ENCODE results near the gene EVI2B. TPM values are rescaled to one million over a fixed set of nuclear protein-coding genes. Genes with fewer than 3 reads are reported as not detected.

The EVI2B gene
- total RNA-seq, 1 experiment from 2014 or later = 0.20 TPM

DNA sequence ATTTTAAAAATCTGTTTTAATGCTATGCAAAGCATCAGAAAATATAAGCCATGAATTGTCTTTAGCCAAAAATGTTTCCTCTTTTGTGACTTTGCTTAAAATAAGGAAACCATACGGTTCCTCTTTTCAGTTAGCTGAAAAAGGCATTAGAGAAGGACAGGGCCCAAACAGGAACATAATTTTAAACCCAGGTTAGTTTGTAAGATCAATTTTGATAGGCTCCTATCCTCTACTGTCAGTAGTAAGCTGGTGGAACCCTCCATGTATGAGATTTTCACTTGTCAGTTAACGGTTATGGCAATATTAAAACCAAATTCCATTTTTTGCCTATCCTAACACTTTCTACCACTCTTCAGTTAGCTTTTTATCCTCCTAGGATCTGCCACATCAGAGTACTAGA, 4.3 kb downstream of the EVI2B start:
- H2AFZ ChIP-seq (ENCODE audit: low read depth, low read length, poor library complexity, severe bottlenecking) = no peak overlapping the region
- no peaks in the 10 kb centered on the region for H3K79me2 ChIP-seq (ENCODE audit: insufficient read depth, low read length)
- ATAC-seq (no peak), DNase-seq (ENCODE audit: low read depth, low spot score) (no peak)
- ChIA-PET CTCF (no interaction called here), RAD21 (ENCODE audit: low non-redundant PET in 1 of 2, low total read pairs in 2 of 2, uncharacterized antibody in 2 of 2, unreplicated experiment in 2 of 2) (no interaction called here), POLR2A (no interaction called here)
- no peaks in the 10 kb centered on the region for H3K4me1 ChIP-seq (ENCODE audit: control insufficient read depth in 1 of 2, insufficient read depth in 2 of 2, low read length in 2 of 2)
- no peak overlapping the region for H3K4me3 ChIP-seq (replicated peaks in 1 of 2; ENCODE audit: low read depth in 1 of 2, low read length in 2 of 2)
- TF ChIP-seq POLR2AphosphoS5 (IDR thresholded peaks at IDR 0.05; ENCODE audit: low read depth, low read length) = no peak
- no peak for TF ChIP-seq EZH2phosphoT487 (IDR thresholded peaks at IDR 0.05; ENCODE audit: borderline replicate concordance)
- TF ChIP-seq JUND (IDR thresholded peaks at IDR 0.05) = no peak
- no peak for TF ChIP-seq POLR2A (IDR thresholded peaks at IDR 0.05; ENCODE audit: borderline replicate concordance, extremely low read depth, insufficient read depth, insufficient read length)
- no peak for TF ChIP-seq CBX3 (IDR thresholded peaks at IDR 0.05; ENCODE audit: low read depth)
- H3K27me3 ChIP-seq (ENCODE audit: insufficient read depth, low read length) = no peaks in the 10 kb centered on the region
- BruUV-seq (replicated peaks) = no TSS peak
- H3K27ac ChIP-seq (ENCODE audit: low read depth, low read length) = no peak overlapping the region
- H3K9me3 ChIP-seq (ENCODE audit: control insufficient read depth in 1 of 2, insufficient read depth in 1 of 2, low read depth in 1 of 2, low read length in 2 of 2) = no peaks in the 10 kb centered on the region
- H3K4me2 ChIP-seq (ENCODE audit: low read length) = no peak overlapping the region
- no peaks in the 10 kb centered on the region for H3K9me2 ChIP-seq (ENCODE audit: insufficient read depth)
- H3K36me3 ChIP-seq (ENCODE audit: control insufficient read depth in 1 of 2, insufficient read depth in 2 of 2, low read length in 2 of 2) = no peaks in the 10 kb centered on the region; a peak in 1 of 4 replicates
- intact Hi-C loops (cut with micrococcal nuclease) = no loop called here
- no peak overlapping the region for H3K9ac ChIP-seq (ENCODE audit: low read length)
- H4K20me1 ChIP-seq (ENCODE audit: insufficient read depth) = no peaks in the 10 kb centered on the region

DNA sequence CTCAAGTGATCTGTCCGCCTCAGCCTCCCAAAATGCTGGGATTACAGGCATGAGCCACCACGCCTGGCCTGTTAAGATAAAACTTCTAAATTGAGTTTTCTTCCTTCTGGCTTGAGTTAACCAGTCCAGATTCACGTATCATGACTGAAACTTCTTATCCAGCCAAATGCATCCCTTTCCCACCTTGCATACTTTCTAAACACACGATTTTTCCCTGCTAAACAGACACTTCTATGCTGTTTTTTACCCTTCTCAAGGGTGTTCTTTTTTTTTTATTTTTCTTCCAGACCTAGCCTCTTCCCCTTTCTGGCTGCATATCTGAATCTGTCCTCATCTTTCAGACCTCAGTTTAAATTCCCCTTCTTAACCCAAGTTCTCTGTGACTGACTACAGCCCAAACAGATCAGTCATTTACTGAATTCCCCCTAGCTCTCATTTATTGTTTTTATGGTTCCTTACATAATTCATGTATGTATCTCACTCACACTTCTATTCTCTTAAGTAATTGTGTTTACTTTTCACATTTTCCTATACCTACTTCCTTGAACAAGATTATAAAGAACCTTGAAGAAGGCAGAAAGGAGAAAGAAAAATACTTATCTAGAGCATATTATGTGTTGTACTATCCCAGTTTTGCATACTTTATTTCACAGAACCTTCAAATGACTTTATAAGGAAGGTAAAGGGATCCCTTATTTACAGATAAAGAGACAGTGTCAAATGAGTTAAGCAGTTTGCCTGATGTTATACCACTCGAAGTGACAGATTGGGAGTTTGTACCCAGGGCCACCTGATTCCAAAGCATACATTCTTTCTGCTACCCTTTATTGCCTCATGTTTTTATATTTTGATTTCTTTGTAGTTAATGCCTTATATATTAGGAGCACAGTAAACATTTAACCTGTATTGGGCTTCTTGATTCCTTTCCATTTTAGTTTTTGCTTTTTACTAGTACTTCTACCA, 5.2 kb downstream of the EVI2B start:
- Histone ChIP-seq H3K9ac (ENCODE audit: low read length) (no peak overlapping the region), H3K4me2 (ENCODE audit: low read length) (no peak overlapping the region), H3K27ac (ENCODE audit: low read depth, low read length) (no peak overlapping the region), H3K79me2 (ENCODE audit: insufficient read depth, low read length) (no peaks in the 10 kb centered on the region), H3K27me3 (ENCODE audit: insufficient read depth, low read length) (no peaks in the 10 kb centered on the region), H3K36me3 (ENCODE audit: control insufficient read depth in 1 of 2, insufficient read depth in 2 of 2, low read length in 2 of 2) (no peaks in the 10 kb centered on the region; a peak in 1 of 4 replicates), H3K4me1 (ENCODE audit: control insufficient read depth in 1 of 2, insufficient read depth in 2 of 2, low read length in 2 of 2) (no peaks in the 10 kb centered on the region), H3K9me2 (ENCODE audit: insufficient read depth) (no peaks in the 10 kb centered on the region), H2AFZ (ENCODE audit: low read depth, low read length, poor library complexity, severe bottlenecking) (no peak overlapping the region), H3K9me3 (ENCODE audit: control insufficient read depth in 1 of 2, insufficient read depth in 1 of 2, low read depth in 1 of 2, low read length in 2 of 2) (no peaks in the 10 kb centered on the region), H3K4me3 (replicated peaks in 1 of 2; ENCODE audit: low read depth in 1 of 2, low read length in 2 of 2) (no peak overlapping the region), H4K20me1 (ENCODE audit: insufficient read depth) (no peaks in the 10 kb centered on the region)
- no TSS peak for BruUV-seq (replicated peaks)
- CTCF ChIA-PET = no interaction called here
- intact Hi-C loops (cut with micrococcal nuclease) = no loop called here
- DNase-seq (ENCODE audit: low read depth, low spot score) (no peak), ATAC-seq (no peak)
- POLR2A ChIA-PET = no interaction called here
- RAD21 ChIA-PET (ENCODE audit: low non-redundant PET in 1 of 2, low total read pairs in 2 of 2, uncharacterized antibody in 2 of 2, unreplicated experiment in 2 of 2) = no interaction called here
- TF ChIP-seq JUND (IDR thresholded peaks at IDR 0.05) (no peak), SIN3A (IDR thresholded peaks at IDR 0.05; ENCODE audit: low read depth) (no peak), EGR1 (IDR thresholded peaks at IDR 0.05; ENCODE audit: low read depth) (no peak), CBX3 (IDR thresholded peaks at IDR 0.05; ENCODE audit: low read depth) (no peak), YY1 (IDR thresholded peaks at IDR 0.05; ENCODE audit: extremely low read depth, insufficient replicate concordance, low read depth, low read length) (no peak)
- TF ChIP-seq, protein P1, sequence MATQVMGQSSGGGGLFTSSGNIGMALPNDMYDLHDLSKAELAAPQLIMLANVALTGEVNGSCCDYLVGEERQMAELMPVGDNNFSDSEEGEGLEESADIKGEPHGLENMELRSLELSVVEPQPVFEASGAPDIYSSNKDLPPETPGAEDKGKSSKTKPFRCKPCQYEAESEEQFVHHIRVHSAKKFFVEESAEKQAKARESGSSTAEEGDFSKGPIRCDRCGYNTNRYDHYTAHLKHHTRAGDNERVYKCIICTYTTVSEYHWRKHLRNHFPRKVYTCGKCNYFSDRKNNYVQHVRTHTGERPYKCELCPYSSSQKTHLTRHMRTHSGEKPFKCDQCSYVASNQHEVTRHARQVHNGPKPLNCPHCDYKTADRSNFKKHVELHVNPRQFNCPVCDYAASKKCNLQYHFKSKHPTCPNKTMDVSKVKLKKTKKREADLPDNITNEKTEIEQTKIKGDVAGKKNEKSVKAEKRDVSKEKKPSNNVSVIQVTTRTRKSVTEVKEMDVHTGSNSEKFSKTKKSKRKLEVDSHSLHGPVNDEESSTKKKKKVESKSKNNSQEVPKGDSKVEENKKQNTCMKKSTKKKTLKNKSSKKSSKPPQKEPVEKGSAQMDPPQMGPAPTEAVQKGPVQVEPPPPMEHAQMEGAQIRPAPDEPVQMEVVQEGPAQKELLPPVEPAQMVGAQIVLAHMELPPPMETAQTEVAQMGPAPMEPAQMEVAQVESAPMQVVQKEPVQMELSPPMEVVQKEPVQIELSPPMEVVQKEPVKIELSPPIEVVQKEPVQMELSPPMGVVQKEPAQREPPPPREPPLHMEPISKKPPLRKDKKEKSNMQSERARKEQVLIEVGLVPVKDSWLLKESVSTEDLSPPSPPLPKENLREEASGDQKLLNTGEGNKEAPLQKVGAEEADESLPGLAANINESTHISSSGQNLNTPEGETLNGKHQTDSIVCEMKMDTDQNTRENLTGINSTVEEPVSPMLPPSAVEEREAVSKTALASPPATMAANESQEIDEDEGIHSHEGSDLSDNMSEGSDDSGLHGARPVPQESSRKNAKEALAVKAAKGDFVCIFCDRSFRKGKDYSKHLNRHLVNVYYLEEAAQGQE (IDR thresholded peaks at IDR 0.05; ENCODE audit: low read depth) = no peak
- TF ChIP-seq, protein P2, sequence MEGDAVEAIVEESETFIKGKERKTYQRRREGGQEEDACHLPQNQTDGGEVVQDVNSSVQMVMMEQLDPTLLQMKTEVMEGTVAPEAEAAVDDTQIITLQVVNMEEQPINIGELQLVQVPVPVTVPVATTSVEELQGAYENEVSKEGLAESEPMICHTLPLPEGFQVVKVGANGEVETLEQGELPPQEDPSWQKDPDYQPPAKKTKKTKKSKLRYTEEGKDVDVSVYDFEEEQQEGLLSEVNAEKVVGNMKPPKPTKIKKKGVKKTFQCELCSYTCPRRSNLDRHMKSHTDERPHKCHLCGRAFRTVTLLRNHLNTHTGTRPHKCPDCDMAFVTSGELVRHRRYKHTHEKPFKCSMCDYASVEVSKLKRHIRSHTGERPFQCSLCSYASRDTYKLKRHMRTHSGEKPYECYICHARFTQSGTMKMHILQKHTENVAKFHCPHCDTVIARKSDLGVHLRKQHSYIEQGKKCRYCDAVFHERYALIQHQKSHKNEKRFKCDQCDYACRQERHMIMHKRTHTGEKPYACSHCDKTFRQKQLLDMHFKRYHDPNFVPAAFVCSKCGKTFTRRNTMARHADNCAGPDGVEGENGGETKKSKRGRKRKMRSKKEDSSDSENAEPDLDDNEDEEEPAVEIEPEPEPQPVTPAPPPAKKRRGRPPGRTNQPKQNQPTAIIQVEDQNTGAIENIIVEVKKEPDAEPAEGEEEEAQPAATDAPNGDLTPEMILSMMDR (IDR thresholded peaks at IDR 0.05 in 2 of 3, conservative IDR thresholded peaks at IDR 0.05 in 1 of 3; ENCODE audit: borderline replicate concordance in 1 of 3, insufficient read depth in 1 of 3, low read depth in 2 of 3, low read length in 2 of 3) = no peak
- TF ChIP-seq, protein P3, sequence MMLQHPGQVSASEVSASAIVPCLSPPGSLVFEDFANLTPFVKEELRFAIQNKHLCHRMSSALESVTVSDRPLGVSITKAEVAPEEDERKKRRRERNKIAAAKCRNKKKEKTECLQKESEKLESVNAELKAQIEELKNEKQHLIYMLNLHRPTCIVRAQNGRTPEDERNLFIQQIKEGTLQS (IDR thresholded peaks at IDR 0.05) = no peak
